ENCODE results near the gene MRPL42. TPM values are rescaled to one million over a fixed set of nuclear protein-coding genes. Genes with fewer than 3 reads are reported as not detected.

Gene MRPL42
- total RNA-seq, 1 donor from 2014 or later, result 82.1 TPM

DNA sequence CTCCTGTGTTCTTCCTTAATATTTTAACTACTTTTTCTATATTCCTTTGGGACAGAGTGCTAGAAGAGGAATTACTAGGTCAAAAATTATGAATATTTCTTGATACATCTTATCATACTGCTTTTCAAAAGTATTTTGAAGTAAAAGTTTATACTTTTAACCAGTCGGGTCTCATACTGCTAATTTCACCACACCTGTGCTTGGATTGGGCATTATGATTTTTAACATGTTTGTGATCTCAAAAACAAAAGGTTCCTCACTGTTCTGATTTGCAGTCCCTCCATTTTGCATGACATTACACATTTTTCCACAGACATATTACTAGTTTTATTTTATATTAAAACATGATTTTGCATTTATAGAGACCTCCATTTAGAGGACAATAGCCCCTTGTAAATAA is 32.9 kb downstream of the MRPL42 start:
- no peak for DNase-seq (ENCODE audit: low read depth)
- Histone ChIP-seq H3K27me3 (ENCODE audit: control insufficient read depth, insufficient read depth, low read length) (no peaks in the 10 kb centered on the region), H3K36me3 (ENCODE audit: control insufficient read depth, insufficient read depth, low read length) (peaks cover 5% of the 10 kb centered on the region), H3K4me3 (ENCODE audit: low read depth, low read length) (no peak overlapping the region)
- TF ChIP-seq, protein P1, sequence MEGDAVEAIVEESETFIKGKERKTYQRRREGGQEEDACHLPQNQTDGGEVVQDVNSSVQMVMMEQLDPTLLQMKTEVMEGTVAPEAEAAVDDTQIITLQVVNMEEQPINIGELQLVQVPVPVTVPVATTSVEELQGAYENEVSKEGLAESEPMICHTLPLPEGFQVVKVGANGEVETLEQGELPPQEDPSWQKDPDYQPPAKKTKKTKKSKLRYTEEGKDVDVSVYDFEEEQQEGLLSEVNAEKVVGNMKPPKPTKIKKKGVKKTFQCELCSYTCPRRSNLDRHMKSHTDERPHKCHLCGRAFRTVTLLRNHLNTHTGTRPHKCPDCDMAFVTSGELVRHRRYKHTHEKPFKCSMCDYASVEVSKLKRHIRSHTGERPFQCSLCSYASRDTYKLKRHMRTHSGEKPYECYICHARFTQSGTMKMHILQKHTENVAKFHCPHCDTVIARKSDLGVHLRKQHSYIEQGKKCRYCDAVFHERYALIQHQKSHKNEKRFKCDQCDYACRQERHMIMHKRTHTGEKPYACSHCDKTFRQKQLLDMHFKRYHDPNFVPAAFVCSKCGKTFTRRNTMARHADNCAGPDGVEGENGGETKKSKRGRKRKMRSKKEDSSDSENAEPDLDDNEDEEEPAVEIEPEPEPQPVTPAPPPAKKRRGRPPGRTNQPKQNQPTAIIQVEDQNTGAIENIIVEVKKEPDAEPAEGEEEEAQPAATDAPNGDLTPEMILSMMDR (IDR thresholded peaks at IDR 0.05; ENCODE audit: insufficient read depth, low read length, severe bottlenecking), result no peak
- FAIRE-seq, result no peak

DNA sequence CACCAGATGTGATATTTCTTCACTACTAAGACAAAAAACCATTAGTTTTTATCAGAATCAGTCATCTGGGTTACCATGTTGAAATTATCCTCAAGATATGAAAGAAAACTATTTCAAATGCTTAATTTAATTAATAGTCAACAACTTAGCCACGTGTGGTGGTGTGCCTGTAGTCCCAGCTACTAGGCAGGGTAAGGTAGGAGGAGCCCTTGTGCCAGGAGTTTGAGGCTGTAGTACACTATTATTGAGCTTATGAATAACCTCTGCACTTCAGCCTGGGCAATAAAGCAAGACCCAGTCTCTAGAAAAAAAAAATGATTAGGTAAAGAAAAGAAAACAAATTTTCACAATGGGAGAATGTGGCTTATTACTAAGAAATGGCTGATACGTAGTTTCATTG is 33.4 kb downstream of the MRPL42 start:
- no peak overlapping the region for H3K4me3 ChIP-seq (ENCODE audit: low read depth, low read length)
- DNase-seq (ENCODE audit: low read depth), result no peak
- TF ChIP-seq, protein P1 (IDR thresholded peaks at IDR 0.05; ENCODE audit: insufficient read depth, low read length, severe bottlenecking), result no peak
- no peak for FAIRE-seq
- H3K36me3 ChIP-seq (ENCODE audit: control insufficient read depth, insufficient read depth, low read length), result peaks cover 3% of the 10 kb centered on the region
- H3K27me3 ChIP-seq (ENCODE audit: control insufficient read depth, insufficient read depth, low read length), result no peaks in the 10 kb centered on the region

DNA sequence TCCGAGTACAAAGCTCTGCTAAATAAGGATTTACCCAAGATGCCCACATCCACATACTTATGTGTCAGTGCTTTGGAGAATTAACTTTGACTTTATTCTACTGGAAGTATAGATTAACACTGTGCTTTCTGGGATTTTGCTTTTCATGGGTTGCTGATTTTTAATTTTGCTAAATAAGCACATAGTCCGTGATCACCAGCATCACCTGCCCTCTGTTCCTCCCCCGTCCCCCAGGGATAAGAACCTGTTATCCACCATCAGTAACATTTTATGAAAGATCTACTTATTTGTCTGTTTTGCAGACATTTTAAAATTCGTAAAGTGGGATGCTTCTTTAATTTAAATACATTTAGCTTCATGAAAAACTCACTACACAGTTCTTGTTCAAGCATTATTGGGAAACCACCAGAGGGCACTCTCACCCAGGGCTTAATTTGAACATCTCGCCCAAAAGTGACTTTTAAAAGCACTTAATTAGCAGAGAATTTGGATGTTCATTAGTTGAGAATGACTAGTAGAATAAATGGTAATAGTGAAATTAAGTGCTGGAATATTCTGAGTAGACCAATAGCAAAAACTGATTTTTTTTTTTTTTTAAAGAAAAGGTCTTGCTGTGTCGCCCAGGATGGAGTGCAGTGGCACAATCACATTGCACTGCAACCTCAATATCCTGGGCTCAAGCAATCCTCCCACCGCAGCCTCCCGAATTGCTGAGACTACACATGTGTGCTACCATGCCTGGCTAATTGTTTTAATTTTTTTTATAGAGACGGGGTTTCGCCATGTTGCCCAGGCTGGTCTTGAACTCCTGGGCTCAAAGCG is 35.7 kb downstream of the MRPL42 start:
- peak; percentile 30 for DNase-seq (ENCODE audit: low read depth)
- FAIRE-seq, result no peak
- Histone ChIP-seq H3K4me3 (ENCODE audit: low read depth, low read length) (no peak overlapping the region), H3K36me3 (ENCODE audit: control insufficient read depth, insufficient read depth, low read length) (no peaks in the 10 kb centered on the region), H3K27me3 (ENCODE audit: control insufficient read depth, insufficient read depth, low read length) (no peaks in the 10 kb centered on the region)
- TF ChIP-seq, protein P1 (IDR thresholded peaks at IDR 0.05; ENCODE audit: insufficient read depth, low read length, severe bottlenecking), result peak; percentile 55

DNA sequence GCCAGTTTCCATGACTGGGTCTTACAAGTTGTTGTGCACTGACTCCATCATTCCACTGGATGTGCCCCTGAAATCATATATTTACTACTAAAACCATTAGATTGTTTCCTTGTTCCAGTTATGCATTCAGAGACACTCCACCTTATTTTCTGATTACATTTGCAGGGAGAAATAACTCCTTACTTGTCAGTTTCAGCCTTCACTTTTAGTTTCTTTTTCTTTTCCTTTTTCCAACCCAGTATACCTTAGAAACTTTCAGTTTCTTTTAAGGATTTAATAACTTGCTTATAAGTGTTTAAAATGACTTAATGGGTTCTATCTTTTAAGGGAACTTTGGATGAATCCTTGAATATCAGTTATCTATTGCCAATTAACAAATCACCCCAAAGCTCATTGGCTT is 39.9 kb downstream of the MRPL42 start:
- H3K27me3 ChIP-seq (ENCODE audit: control insufficient read depth, insufficient read depth, low read length), result no peaks in the 10 kb centered on the region
- DNase-seq (ENCODE audit: low read depth) (no peak), FAIRE-seq (no peak)
- TF ChIP-seq, protein P1 (IDR thresholded peaks at IDR 0.05; ENCODE audit: insufficient read depth, low read length, severe bottlenecking), result no peak
- no peak overlapping the region for H3K4me3 ChIP-seq (ENCODE audit: low read depth, low read length)
- no peaks in the 10 kb centered on the region for H3K36me3 ChIP-seq (ENCODE audit: control insufficient read depth, insufficient read depth, low read length)

DNA sequence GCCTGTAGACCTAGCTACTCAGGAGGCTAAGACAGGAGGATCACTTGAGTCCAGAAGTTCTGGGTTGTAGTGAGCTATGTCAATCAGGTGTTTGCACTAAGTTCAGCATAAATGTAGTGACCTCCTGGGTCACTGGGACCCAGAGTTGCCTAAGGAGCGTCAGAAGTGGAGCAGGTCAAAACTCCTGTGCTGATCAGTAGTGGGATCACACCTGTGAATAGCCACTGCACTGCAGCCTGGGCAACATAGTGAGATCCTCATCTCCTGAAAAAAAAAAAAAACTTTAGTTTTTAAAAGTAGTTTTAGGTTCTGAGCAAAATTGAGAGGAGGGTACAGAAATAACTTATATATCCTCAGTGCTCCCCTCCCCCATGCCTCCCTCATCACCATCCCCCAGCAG is 42.2 kb downstream of the MRPL42 start:
- DNase-seq (ENCODE audit: low read depth) (no peak), FAIRE-seq (no peak)
- H3K4me3 ChIP-seq (ENCODE audit: low read depth, low read length), result no peak overlapping the region
- TF ChIP-seq, protein P1 (IDR thresholded peaks at IDR 0.05; ENCODE audit: insufficient read depth, low read length, severe bottlenecking), result no peak
- H3K36me3 ChIP-seq (ENCODE audit: control insufficient read depth, insufficient read depth, low read length), result no peaks in the 10 kb centered on the region
- no peaks in the 10 kb centered on the region for H3K27me3 ChIP-seq (ENCODE audit: control insufficient read depth, insufficient read depth, low read length)

DNA sequence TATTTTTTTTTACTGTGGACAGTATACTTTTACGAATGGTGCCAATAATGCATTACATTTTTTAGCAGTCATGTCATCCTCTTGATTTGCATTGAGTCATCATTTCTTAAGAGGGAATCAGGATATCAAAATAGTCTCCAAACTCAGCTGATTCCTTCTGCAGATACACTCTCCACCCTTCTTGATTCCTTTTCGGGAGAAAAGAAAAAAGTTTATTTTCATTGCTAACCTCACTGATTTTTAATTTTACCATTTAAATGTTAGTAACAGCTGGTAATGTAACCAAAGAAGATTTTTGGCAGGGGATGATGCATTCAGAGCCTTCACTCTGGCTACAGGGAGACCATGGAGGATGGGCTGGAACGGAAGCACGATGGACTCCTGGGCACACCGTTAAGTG is 47.5 kb downstream of the MRPL42 start:
- Histone ChIP-seq H3K36me3 (ENCODE audit: control insufficient read depth, insufficient read depth, low read length) (no peaks in the 10 kb centered on the region), H3K4me3 (ENCODE audit: low read depth, low read length) (no peak overlapping the region), H3K27me3 (ENCODE audit: control insufficient read depth, insufficient read depth, low read length) (no peaks in the 10 kb centered on the region)
- no peak for FAIRE-seq
- DNase-seq (ENCODE audit: low read depth), result peak; percentile 80
- TF ChIP-seq, protein P1 (IDR thresholded peaks at IDR 0.05; ENCODE audit: insufficient read depth, low read length, severe bottlenecking), result no peak

Measured in bronchial epithelial cell (primary cell).